HL-60 (cell line): Measurements from ENCODE around the gene RPS26.
"Not testable (repeated sequence)": the region's sequence is repeated elsewhere in the genome, so short reads cannot be mapped to it uniquely, and the experiment has no call there.

Experiments
- GABPA ChIP-seq: IDR thresholded peaks from 2 replicates; pipeline ENCODE4 v1.6.1; 2012; ENCODE audit warnings: low read depth
- POLR2AphosphoS5 ChIP-seq: IDR thresholded peaks from 2 replicates; pipeline ENCODE4 v1.6.1; 2012; ENCODE audit warnings: low read depth
- SPI1 ChIP-seq: IDR thresholded peaks from 2 replicates; pipeline ENCODE4 v1.6.1; 2012; ENCODE audit warnings: low read depth, mild to moderate bottlenecking, borderline replicate concordance
- TF ChIP-seq, protein P1 (sequence below): IDR thresholded peaks from one replicate; pipeline ENCODE4 v1.5.1; 2011; ENCODE audit warnings: low read length, control low read depth, inconsistent platforms; ENCODE audit not compliant: insufficient read depth
- TF ChIP-seq, protein P2 (sequence below): IDR thresholded peaks from 2 replicates; pipeline ENCODE4 v1.6.1; 2012; ENCODE audit warnings: low read depth; ENCODE audit not compliant: insufficient replicate concordance

DNA sequence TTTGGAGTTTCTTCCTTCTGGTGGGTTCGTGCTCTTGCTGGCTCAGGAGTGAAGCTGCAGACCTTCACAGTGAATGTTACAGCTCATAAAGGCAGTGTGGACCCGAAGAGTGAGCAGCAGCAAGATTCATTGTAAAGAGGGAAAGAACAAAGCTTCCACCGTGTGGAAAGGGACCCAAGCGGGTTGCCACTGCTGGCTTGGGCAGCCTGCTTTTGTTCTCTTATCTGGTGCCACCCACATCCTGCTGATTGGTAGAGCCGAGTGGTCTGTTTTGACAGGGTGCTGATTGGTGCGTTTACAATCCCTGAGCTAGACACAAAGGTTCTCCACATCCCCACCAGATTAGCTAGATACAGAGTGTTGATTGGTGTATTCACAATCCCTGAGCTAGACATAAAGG, 42.2 kb upstream of the RPS26 start:
- TF ChIP-seq GABPA, POLR2AphosphoS5, SPI1: not testable (repeated sequence)
- TF ChIP-seq, protein P1, sequence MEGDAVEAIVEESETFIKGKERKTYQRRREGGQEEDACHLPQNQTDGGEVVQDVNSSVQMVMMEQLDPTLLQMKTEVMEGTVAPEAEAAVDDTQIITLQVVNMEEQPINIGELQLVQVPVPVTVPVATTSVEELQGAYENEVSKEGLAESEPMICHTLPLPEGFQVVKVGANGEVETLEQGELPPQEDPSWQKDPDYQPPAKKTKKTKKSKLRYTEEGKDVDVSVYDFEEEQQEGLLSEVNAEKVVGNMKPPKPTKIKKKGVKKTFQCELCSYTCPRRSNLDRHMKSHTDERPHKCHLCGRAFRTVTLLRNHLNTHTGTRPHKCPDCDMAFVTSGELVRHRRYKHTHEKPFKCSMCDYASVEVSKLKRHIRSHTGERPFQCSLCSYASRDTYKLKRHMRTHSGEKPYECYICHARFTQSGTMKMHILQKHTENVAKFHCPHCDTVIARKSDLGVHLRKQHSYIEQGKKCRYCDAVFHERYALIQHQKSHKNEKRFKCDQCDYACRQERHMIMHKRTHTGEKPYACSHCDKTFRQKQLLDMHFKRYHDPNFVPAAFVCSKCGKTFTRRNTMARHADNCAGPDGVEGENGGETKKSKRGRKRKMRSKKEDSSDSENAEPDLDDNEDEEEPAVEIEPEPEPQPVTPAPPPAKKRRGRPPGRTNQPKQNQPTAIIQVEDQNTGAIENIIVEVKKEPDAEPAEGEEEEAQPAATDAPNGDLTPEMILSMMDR, result not testable (repeated sequence)
- TF ChIP-seq, protein P2, sequence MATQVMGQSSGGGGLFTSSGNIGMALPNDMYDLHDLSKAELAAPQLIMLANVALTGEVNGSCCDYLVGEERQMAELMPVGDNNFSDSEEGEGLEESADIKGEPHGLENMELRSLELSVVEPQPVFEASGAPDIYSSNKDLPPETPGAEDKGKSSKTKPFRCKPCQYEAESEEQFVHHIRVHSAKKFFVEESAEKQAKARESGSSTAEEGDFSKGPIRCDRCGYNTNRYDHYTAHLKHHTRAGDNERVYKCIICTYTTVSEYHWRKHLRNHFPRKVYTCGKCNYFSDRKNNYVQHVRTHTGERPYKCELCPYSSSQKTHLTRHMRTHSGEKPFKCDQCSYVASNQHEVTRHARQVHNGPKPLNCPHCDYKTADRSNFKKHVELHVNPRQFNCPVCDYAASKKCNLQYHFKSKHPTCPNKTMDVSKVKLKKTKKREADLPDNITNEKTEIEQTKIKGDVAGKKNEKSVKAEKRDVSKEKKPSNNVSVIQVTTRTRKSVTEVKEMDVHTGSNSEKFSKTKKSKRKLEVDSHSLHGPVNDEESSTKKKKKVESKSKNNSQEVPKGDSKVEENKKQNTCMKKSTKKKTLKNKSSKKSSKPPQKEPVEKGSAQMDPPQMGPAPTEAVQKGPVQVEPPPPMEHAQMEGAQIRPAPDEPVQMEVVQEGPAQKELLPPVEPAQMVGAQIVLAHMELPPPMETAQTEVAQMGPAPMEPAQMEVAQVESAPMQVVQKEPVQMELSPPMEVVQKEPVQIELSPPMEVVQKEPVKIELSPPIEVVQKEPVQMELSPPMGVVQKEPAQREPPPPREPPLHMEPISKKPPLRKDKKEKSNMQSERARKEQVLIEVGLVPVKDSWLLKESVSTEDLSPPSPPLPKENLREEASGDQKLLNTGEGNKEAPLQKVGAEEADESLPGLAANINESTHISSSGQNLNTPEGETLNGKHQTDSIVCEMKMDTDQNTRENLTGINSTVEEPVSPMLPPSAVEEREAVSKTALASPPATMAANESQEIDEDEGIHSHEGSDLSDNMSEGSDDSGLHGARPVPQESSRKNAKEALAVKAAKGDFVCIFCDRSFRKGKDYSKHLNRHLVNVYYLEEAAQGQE, result not testable (repeated sequence)
